HT-29 (cell line): Measurements from ENCODE around the gene MPRIP. TPM values are rescaled to one million over a fixed set of nuclear protein-coding genes. Genes with fewer than 3 reads are reported as not detected.
"Not testable (repeated sequence)": the region's sequence is repeated elsewhere in the genome, so short reads cannot be mapped to it uniquely, and the experiment has no call there.

Experiments used
- DNase-seq: peaks from one replicate; pipeline ENCODE4 v3.0.0-alpha.2; 2015; ENCODE audit warnings: low spot score
- total RNA-seq: library from RNA; depleted of rRNA; stranded (reverse); fragments of >200 nt; shearing (Covaris generic); gene quantifications from 2 replicates; pipeline ENCODE4 v1.2.3, GENCODE V29; 2014; rRNA removed

Gene MPRIP
- 147 and 162 TPM in 2 replicates for total RNA-seq

GRCh38 chr17:17042384-17042736 lies at the start of gene MPRIP:
Gene MPRIP (plus strand): TSS chr17:17042457. CDS start chr17:17042849, 392 bp downstream.
- no peak for DNase-seq

DNA sequence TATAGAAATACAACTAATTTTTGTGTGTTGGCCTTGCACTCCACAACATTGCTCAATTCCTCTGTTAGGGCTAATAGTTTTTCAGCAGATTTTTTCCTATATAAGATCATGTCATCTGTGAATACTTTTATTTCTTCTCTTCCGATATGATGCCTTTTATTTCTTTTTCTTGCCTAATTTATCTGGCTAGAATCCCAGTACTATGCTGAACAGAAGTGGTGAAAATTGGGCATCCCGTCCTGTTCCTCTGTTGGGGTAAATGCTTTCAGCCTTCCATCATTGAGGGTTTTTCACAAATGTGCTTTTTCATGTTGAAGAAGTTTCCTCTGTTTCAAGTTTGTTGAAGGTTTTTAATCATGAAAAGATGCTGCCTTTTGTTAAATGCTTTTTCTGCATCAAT lies 47.6 kb upstream of the MPRIP start:
- DNase-seq: no peak

- DNase-seq: no peak
These were observed 46.3 kb upstream of the MPRIP start for GRCh38 chr17:16995930-16996329.

GRCh38 chr17:16996726-16997125 lies 45.5 kb upstream of the MPRIP start:
- DNase-seq: not testable (repeated sequence)

DNA sequence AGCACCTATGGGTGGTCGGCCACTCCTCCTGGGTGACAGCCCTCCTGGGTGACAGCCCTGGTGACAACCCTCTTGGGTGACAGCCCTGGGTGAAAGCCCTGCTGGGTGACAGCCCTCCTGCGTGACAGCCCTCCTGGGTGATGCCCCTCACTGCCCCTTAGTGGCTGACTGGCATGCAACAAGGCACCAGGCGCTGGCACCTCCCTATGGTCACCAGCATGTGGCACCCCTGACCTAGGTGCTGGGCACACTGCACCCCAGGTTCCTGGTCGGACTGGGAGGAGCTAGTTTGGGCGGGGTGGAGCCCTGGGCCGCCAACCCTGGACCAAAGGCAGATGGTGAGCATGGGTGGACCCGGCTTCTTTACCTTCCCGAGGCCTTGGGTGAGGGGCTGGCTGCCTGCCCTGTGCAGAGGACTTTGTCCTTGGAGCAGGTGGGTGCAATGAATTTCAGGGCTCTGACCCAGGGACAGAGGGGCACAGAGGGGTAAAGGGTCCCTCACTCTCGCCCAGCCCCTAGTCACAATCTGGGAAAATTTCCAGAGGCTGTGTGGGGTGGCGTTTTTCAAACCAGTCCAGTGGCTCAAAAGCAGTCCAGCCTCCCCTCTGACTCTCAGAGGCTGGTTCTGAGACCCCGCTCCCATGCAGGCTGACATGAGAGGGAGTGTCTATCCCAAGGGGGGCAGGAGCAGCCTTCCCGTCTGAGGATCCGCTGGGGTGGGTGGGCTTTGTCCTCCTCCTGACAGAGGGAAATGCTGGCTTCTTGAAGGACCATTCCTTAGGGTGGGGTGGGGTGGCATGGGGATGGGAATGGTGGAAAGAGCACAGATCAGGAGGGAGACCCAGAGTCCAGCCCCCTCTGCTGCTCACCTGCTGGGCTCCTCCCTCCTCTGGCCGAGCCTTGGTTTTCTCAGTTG lies 44.5 kb upstream of the MPRIP start:
- peak; percentile 32 for DNase-seq

DNA sequence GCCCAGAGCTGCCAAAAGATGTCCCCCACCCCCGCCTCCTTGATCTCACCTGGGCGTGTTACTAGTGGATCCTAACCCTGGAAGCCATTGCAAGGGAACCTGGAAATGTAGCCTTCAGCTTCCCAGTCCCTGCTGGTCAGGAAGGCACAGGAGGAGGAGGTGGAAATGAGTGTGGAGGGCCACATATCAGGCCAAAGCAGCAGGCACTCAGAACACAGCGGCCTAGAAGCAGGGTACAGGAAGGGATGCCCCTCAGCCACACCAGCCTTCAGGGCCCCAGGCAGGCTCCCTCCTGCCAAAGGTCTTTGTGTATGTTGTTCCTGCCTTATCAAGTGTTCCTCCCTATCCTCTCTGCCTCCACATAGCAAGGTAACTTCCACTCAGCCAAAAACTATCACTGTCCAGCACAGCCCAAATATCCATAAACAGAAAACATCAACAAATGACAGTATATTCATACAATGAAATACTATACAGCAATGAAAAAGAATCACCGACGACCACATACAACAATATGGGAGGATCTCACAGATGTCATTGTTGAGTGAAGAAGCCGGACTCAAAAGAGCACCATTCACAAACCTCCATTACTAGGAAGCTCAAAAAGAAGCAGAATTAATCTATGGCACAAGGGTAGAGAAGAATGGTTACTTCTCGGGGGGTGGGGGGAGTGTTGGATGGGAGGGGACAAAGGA lies 42.2 kb upstream of the MPRIP start:
- no peak for DNase-seq

GRCh38 chr17:17001076-17001777 lies 41.0 kb upstream of the MPRIP start:
- no peak for DNase-seq

- DNase-seq: peak; percentile 78
These were observed 40.3 kb upstream of the MPRIP start for GRCh38 chr17:17001874-17002520.

GRCh38 chr17:17002731-17003715 lies 39.2 kb upstream of the MPRIP start:
- DNase-seq: not testable (repeated sequence)

- no peak for DNase-seq
These were observed 37.8 kb upstream of the MPRIP start for GRCh38 chr17:17004251-17004996.

GRCh38 chr17:17004997-17005614 lies 37.2 kb upstream of the MPRIP start:
- DNase-seq: not testable (repeated sequence)

GRCh38 chr17:17007891-17008290 lies 34.4 kb upstream of the MPRIP start:
- DNase-seq: not testable (repeated sequence)

- DNase-seq: not testable (repeated sequence)
These were observed 33.4 kb upstream of the MPRIP start for GRCh38 chr17:17008621-17009397.

DNA sequence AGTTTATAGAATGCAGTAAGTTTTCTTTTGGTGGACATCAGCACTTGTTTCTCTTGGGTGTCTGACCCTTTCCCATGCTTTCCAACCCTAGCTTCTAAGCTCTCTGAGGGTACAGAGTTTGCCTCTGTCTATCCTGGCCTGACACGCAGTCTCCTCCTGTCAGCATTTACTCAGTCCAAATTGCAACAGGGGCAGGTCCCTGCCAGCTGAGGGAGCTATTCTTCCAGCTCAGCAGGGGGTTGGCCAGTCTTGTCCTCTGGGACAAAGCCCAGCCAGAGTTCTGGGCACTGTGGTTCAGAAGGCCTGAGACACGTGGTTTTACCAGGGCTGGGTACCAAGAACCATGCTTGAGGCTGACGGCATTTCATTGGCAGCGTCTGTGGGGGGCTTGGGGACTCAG lies 32.3 kb upstream of the MPRIP start:
- DNase-seq: not testable (repeated sequence)

DNA sequence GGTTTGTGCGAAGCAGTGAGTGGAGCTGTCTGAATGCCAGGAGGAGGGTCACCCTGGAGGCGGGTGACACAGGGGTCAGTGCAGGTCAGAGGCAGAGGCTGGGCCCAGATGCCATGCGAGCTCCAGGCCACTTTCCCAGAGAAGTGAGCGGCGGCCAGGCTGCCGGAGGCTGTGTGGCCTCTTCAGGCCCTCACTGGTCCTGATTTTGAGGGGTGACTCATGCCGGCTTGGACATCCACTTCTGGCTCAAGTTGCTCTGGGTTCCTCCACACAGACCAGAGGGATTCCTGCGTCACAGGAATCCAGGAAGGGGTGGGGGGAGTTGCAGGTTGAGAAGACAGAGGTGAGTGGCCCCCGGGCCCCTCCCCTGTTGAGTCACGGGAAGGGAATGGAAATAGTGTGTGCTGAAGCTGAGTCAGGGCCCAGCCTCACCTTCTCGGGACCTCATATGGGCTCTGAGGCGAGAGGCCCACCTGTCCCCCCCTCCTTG lies 31.7 kb upstream of the MPRIP start:
- not testable (repeated sequence) for DNase-seq

GRCh38 chr17:17011043-17011907 lies 31.0 kb upstream of the MPRIP start:
- DNase-seq: peak; percentile 70
